Duodenal mucosa (tissue), 2 donors: ENCODE results near the gene GDNF.
"Not testable (repeated sequence)": the region's sequence is repeated elsewhere in the genome, so short reads cannot be mapped to it uniquely, and the experiment has no call there.

ENCODE experiments used
- H3K27ac ChIP-seq: one replicate; pipeline ENCODE4 v1.7.0; 2013; ENCODE audit warnings: low read depth, low read length
- H3K27me3 ChIP-seq, 2 donors: one replicate each; pipeline ENCODE4 v1.7.0; 2013; ENCODE audit warnings: low read length in 2 of 2, control low read depth in 1 of 2; ENCODE audit not compliant: insufficient read depth in 2 of 2, control insufficient read depth in 1 of 2
- H3K36me3 ChIP-seq, 2 donors: one replicate each; pipeline ENCODE4 v1.7.0; 2013; ENCODE audit warnings: low read length in 2 of 2, control low read depth in 1 of 2; ENCODE audit not compliant: insufficient read depth in 2 of 2, control insufficient read depth in 1 of 2
- H3K4me1 ChIP-seq, 2 donors: one replicate each; pipeline ENCODE4 v1.7.0; 2013; ENCODE audit warnings: low read length in 2 of 2, control low read depth in 1 of 2; ENCODE audit not compliant: insufficient read depth in 2 of 2, control insufficient read depth in 1 of 2
- H3K4me3 ChIP-seq, 2 donors: one replicate each; pipeline ENCODE4 v1.7.0; 2013; ENCODE audit warnings: low read length in 2 of 2, low read depth in 1 of 2
- H3K9ac ChIP-seq, 2 donors: one replicate each; pipeline ENCODE4 v1.7.0; 2013; ENCODE audit warnings: low read length in 2 of 2, low read depth in 1 of 2
- H3K9me3 ChIP-seq, 2 donors: one replicate each; pipeline ENCODE4 v1.7.0; 2013; ENCODE audit warnings: low read length in 2 of 2, control low read depth in 1 of 2; ENCODE audit not compliant: control insufficient read depth in 1 of 2

Gene GDNF

GRCh38 chr5:37792975-37793631 is 46.7 kb downstream of the GDNF start:
- Histone ChIP-seq H3K4me3 (no peak overlapping the region), H3K9ac (no peak overlapping the region), H3K9me3 (no peaks in the 10 kb centered on the region)

GRCh38 chr5:37791321-37791720 is 48.5 kb downstream of the GDNF start:
- no peak overlapping the region for H3K4me3 ChIP-seq
- H3K36me3 ChIP-seq = no peaks in the 10 kb centered on the region
- H3K9ac ChIP-seq = no peak overlapping the region

More at GRCh38 chr5:37792975-37793631, 46.7 kb downstream of the GDNF start:
- Histone ChIP-seq H3K36me3 (no peaks in the 10 kb centered on the region), H3K27ac (no peak overlapping the region), H3K27me3 (no peaks in the 10 kb centered on the region), H3K4me1 (no peaks in the 10 kb centered on the region)

GRCh38 chr5:37789991-37790390 is 49.9 kb downstream of the GDNF start:
- H3K27me3 ChIP-seq = no peaks in the 10 kb centered on the region
- no peak overlapping the region for H3K27ac ChIP-seq
- H3K36me3 ChIP-seq = no peaks in the 10 kb centered on the region
- no peak overlapping the region for H3K9ac ChIP-seq
- H3K4me1 ChIP-seq = no peaks in the 10 kb centered on the region
- no peaks in the 10 kb centered on the region for H3K9me3 ChIP-seq
- H3K4me3 ChIP-seq = no peak overlapping the region

More at GRCh38 chr5:37791321-37791720, 48.5 kb downstream of the GDNF start:
- H3K9me3 ChIP-seq = no peaks in the 10 kb centered on the region
- H3K27me3 ChIP-seq = no peaks in the 10 kb centered on the region
- H3K27ac ChIP-seq = no peak overlapping the region
- no peaks in the 10 kb centered on the region for H3K4me1 ChIP-seq

GRCh38 chr5:37787742-37788141 is 52.1 kb downstream of the GDNF start:
- no peak overlapping the region for H3K27ac ChIP-seq
- H3K9me3 ChIP-seq = no peaks in the 10 kb centered on the region

GRCh38 chr5:37786862-37787519 is 52.9 kb downstream of the GDNF start:
- Histone ChIP-seq H3K4me3 (no peak overlapping the region), H3K4me1 (no peaks in the 10 kb centered on the region), H3K36me3 (no peaks in the 10 kb centered on the region), H3K9me3 (no peaks in the 10 kb centered on the region), H3K27ac (no peak overlapping the region), H3K27me3 (no peaks in the 10 kb centered on the region), H3K9ac (no peak overlapping the region)

More at GRCh38 chr5:37787742-37788141, 52.1 kb downstream of the GDNF start:
- no peaks in the 10 kb centered on the region for H3K27me3 ChIP-seq
- no peak overlapping the region for H3K9ac ChIP-seq
- no peaks in the 10 kb centered on the region for H3K4me1 ChIP-seq
- H3K36me3 ChIP-seq = no peaks in the 10 kb centered on the region
- no peak overlapping the region for H3K4me3 ChIP-seq

GRCh38 chr5:37786416-37786815 is 53.4 kb downstream of the GDNF start:
- H3K27ac ChIP-seq = no peak overlapping the region
- H3K36me3 ChIP-seq = no peaks in the 10 kb centered on the region
- no peaks in the 10 kb centered on the region for H3K27me3 ChIP-seq
- H3K9ac ChIP-seq = no peak overlapping the region
- no peak overlapping the region for H3K4me3 ChIP-seq
- H3K9me3 ChIP-seq = no peaks in the 10 kb centered on the region
- no peaks in the 10 kb centered on the region for H3K4me1 ChIP-seq

- H3K9ac ChIP-seq, H3K4me3 ChIP-seq, H3K27me3 ChIP-seq, H3K4me1 ChIP-seq, H3K27ac ChIP-seq, H3K36me3 ChIP-seq, H3K9me3 ChIP-seq: not testable (repeated sequence)
Observed at GRCh38 chr5:37781409-37781808, 58.4 kb downstream of the GDNF start.

- Histone ChIP-seq H3K4me3 (no peak overlapping the region), H3K27ac (no peak overlapping the region)
Observed at GRCh38 chr5:37777432-37778130, 62.3 kb downstream of the GDNF start.

GRCh38 chr5:37776826-37777225 is 63.0 kb downstream of the GDNF start:
- Histone ChIP-seq H3K27me3 (no peaks in the 10 kb centered on the region), H3K4me3 (no peak overlapping the region), H3K27ac (no peak overlapping the region), H3K36me3 (no peaks in the 10 kb centered on the region), H3K4me1 (no peaks in the 10 kb centered on the region), H3K9me3 (peaks cover 6 to 8% of the 10 kb centered on the region in 2 donors), H3K9ac (no peak overlapping the region)

More at GRCh38 chr5:37777432-37778130, 62.3 kb downstream of the GDNF start:
- Histone ChIP-seq H3K4me1 (no peaks in the 10 kb centered on the region), H3K9me3 (peaks cover 6 to 8% of the 10 kb centered on the region in 2 donors), H3K27me3 (no peaks in the 10 kb centered on the region), H3K9ac (no peak overlapping the region), H3K36me3 (no peaks in the 10 kb centered on the region)

- no peak overlapping the region for H3K4me3 ChIP-seq
- H3K27me3 ChIP-seq = no peaks in the 10 kb centered on the region
- no peak overlapping the region for H3K27ac ChIP-seq
Observed at GRCh38 chr5:37774912-37775483, 64.8 kb downstream of the GDNF start.

More at GRCh38 chr5:37774912-37775483, 64.8 kb downstream of the GDNF start:
- peaks cover 6 to 8% of the 10 kb centered on the region in 2 donors for H3K9me3 ChIP-seq
- no peaks in the 10 kb centered on the region for H3K4me1 ChIP-seq
- H3K9ac ChIP-seq = no peak overlapping the region
- H3K36me3 ChIP-seq = no peaks in the 10 kb centered on the region
